ENCODE data around the gene TMEM220.

DNA sequence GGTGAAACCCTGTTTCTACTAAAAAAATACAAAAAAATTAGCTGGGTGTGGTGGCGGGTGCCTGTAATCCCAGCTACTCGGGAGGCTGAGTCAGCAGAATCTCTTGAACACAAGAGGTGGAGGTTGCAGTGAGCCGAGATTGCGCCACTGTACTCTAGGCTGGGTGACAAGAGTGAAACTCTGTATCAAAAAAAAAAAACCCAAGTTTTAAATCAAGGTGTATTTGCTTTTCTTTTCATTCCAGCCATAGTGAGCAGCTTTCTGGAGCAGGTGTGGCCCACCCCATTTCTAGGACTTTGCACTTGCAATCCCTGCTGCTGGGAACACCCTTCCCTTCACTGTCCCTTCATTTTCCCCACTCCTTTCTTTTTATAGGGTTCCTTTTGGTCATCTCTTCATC is 45.2 kb upstream of the TMEM220 start:
- TF ChIP-seq, protein P1, sequence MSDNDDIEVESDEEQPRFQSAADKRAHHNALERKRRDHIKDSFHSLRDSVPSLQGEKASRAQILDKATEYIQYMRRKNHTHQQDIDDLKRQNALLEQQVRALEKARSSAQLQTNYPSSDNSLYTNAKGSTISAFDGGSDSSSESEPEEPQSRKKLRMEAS (IDR thresholded peaks at IDR 0.05) = no peak
- TF ChIP-seq EZH2phosphoT487 (IDR thresholded peaks at IDR 0.05; ENCODE audit: borderline replicate concordance) = no peak
- no peak for TF ChIP-seq SP1 (IDR thresholded peaks at IDR 0.05; ENCODE audit: low read depth)
- no peak for TF ChIP-seq POLR2A (IDR thresholded peaks at IDR 0.05; ENCODE audit: borderline replicate concordance, extremely low read depth, insufficient read depth, insufficient read length)
